AG08395 (cell line): ENCODE measurements around the gene PPP1R10.

Experiments
- DNase-seq: peaks from one replicate; pipeline ENCODE4 v3.0.0; 2012; ENCODE audit warnings: mixed read lengths, low spot score

PPP1R10 gene

GRCh38 chr6:30598912-30599624 lies 18.0 kb downstream of the PPP1R10 start:
- DNase-seq, result no peak

DNA sequence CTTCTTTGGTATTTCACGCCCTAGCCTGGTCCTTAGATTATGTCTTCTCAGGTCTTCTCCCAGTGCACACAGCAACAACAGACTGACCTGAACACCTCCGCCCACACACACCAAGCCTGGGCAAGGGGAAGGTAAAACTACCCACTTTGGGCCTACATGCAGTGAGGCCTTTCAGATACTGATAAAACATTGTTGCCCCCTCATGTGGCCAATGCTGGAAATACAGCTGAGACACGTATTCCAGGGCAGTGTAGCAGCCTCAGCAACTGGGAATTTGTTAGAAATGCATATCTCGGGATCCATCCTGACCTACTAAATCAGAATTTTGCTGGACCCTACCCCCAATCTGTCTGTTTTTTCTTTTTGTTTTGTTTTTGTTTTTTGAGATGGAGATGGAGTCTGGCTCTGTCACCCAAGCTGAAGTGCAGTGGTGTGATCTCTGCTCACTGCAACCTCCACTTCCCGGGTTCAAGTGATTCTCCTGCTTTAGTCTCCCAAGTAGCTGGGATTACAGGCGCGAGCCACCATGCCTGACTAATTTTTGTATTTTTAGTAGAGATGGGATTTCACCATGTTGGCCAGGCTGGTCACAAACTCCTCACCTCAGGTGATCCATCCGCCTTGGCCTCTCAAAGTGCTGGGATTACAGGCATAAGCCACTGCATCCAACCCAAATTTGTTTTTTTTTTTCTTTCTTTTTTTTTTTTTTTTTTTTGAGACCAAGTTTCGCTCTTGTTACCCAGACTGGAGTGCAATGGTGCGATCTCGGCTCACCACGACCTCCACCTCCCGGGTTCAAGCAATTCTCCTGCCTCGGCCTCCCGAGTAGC lies 19.5 kb downstream of the PPP1R10 start:
- peak; percentile 83 for DNase-seq

- DNase-seq, result no peak
These were observed 24.8 kb downstream of the PPP1R10 start for GRCh38 chr6:30592287-30592686.

- peak; percentile 49 for DNase-seq
These were observed 26.0 kb downstream of the PPP1R10 start for GRCh38 chr6:30591008-30591407.

DNA sequence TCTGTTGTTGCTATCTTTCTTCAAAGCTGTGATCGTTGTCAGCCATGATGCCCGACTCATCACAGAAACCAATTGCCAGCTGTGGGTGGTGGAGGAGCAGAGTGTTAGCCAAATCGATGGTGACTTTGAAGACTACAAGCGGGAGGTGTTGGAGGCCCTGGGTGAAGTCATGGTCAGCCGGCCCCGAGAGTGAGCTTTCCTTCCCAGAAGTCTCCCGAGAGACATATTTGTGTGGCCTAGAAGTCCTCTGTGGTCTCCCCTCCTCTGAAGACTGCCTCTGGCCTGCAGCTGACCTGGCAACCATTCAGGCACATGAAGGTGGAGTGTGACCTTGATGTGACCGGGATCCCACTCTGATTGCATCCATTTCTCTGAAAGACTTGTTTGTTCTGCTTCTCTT lies 26.5 kb downstream of the PPP1R10 start:
- DNase-seq, result no peak

DNA sequence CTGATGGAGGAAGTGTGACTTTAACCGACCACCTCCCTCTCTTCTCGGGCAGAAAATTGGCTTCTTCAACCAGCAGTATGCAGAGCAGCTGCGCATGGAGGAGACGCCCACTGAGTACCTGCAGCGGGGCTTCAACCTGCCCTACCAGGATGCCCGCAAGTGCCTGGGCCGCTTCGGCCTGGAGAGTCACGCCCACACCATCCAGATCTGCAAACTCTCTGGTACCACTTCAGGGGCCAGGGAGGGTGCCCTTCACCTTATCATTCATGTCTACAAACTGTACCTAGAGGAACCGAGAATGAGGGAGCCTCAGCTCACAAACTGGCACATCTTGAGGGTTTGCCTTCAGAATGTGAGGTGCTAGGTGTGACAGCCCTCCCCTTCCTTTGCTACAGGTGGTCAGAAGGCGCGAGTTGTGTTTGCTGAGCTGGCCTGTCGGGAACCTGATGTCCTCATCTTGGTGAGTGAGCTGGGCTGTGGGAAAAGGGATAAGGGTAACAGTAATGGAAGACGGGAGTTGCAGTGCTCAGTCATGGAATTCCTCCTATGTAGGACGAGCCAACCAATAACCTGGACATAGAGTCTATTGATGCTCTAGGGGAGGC lies 27.2 kb downstream of the PPP1R10 start:
- DNase-seq, result no peak

DNA sequence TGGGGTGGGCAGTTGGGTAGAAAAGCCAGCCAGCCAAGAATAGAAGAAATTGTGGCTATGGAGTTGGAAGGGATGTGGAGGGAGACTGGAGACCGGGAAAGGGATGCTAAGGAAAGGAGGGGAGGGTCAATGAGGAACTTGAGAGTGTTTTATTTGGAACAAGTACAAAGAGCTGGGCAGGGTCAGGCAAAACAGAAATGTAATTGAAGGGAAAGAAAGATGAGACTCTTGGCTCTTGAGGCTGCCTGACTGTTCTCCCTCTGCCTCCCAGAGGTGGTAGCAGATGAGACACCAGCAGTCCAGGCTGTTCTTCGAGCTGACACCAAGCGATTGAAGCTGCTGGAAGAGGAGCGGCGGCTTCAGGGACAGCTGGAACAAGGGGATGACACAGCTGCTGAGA lies 33.1 kb downstream of the PPP1R10 start:
- no peak for DNase-seq

GRCh38 chr6:30578051-30578450 lies 39.0 kb downstream of the PPP1R10 start:
- DNase-seq, result no peak

- DNase-seq, result no peak
These were observed 43.9 kb downstream of the PPP1R10 start for GRCh38 chr6:30573113-30573512.

DNA sequence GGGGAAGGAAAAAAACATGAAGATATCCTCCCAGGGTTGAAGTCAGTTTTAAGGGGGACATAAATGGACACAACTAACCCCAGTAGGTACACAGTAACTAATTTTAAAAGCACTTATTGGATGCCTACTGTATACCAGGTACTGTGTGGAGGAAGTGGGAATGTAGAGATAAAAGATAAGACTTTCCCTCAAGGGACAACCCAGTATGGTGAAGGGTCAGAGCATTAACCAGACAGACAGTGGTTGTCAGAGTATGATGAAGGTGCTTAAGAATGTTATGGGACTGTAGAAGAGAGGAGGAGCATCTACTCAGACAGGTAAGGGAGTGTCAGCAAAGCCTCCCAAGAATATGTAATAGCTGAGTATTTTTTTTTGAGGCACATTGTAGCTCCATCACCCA lies 44.9 kb downstream of the PPP1R10 start:
- no peak for DNase-seq

GRCh38 chr6:30571762-30572082 lies 45.3 kb downstream of the PPP1R10 start:
- no peak for DNase-seq

GRCh38 chr6:30571075-30571761 lies 45.8 kb downstream of the PPP1R10 start, which contains the start of gene ABCF1:
Gene ABCF1 (plus strand): TSS chr6:30571442. CDS start chr6:30571488, 46 bp downstream.
- peak; percentile 100 for DNase-seq

GRCh38 chr6:30570740-30571074 lies 46.3 kb downstream of the PPP1R10 start:
- peak; percentile 22 for DNase-seq

GRCh38 chr6:30570263-30570662 lies 46.8 kb downstream of the PPP1R10 start:
- DNase-seq, result no peak

- DNase-seq, result no peak
These were observed 48.8 kb downstream of the PPP1R10 start for GRCh38 chr6:30568245-30568644.

- no peak for DNase-seq
These were observed 51.3 kb downstream of the PPP1R10 start for GRCh38 chr6:30565772-30566171.

- DNase-seq, result no peak
These were observed 52.9 kb downstream of the PPP1R10 start for GRCh38 chr6:30564114-30564513.

- DNase-seq, result no peak
These were observed 54.3 kb downstream of the PPP1R10 start for GRCh38 chr6:30562470-30563425.

GRCh38 chr6:30560930-30561329 lies 56.1 kb downstream of the PPP1R10 start:
- no peak for DNase-seq

- DNase-seq, result peak; percentile 50
These were observed 59.4 kb downstream of the PPP1R10 start for GRCh38 chr6:30557683-30557981.

DNA sequence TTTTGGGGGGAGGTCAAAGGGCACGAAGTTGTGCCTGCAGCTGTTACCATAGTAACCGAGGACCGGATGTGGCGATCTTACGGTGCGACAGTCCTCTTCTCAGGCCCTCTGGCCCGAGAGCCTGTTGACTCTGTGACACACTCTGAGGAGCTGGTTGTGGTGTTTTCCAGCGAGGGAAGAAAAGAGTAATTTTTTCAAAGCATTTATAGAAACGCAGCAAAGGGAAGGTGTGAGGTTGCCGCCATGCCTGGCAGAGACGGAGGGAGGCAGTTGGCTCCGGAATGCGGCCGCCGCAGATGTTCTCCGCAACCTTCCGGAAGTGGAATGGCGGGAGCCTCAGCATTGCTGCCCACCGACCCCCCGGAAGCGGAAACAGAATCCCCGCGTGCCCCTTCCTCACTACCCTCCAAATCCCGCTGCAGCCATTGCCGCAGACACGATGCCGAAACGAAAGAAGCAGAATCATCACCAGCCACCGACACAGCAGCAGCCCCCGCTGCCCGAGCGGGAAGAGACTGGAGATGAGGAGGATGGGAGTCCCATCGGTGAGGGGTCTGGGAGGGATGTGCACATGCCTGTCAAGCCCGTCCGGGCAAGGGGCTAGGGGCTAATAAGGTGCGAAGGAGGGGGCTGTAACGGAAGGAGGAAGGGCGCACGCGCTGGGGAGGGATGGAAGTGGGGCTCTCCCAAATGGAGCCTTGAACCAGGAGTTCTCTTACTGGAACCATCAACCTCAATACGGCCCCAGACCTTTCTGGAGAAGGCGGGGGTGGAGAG lies 59.9 kb downstream of the PPP1R10 start, which contains the start of gene PRR3:
Gene PRR3, plus strand, starts transcription at position 390 of the 777 bp plus-strand sequence. Its CDS starts 50 bp downstream, at position 440.
- peak; percentile 93 for DNase-seq
